Measurements from ENCODE around the gene BRIP1.
"Not testable (repeated sequence)": the region's sequence is repeated elsewhere in the genome, so short reads cannot be mapped to it uniquely, and the experiment has no call there.

The BRIP1 gene

DNA sequence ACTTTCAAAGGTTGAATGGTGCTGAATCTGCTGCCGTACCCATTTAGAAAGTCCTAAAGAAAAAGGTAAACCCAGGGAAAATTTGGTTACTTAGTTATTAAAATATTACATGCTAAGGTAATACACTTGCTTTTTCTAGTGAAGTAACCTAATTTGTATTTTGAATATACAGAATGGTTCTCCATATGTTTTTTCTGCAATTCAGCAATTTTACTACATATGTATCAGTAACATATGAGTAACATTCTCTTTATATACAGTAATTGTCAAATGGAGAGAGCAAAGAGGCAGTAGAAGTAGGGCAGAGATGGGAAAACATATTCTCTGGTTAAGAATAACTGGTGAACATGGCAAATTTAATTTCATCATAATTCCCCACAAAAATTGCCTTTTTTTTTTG, 177.2 kb downstream of the BRIP1 start:
- DNase-seq, result no peak

- no peak for DNase-seq
Observed at GRCh38 chr17:61684818-61685217, 178.5 kb downstream of the BRIP1 start.

GRCh38 chr17:61684172-61684571, 179.2 kb downstream of the BRIP1 start:
- DNase-seq, result no peak

DNA sequence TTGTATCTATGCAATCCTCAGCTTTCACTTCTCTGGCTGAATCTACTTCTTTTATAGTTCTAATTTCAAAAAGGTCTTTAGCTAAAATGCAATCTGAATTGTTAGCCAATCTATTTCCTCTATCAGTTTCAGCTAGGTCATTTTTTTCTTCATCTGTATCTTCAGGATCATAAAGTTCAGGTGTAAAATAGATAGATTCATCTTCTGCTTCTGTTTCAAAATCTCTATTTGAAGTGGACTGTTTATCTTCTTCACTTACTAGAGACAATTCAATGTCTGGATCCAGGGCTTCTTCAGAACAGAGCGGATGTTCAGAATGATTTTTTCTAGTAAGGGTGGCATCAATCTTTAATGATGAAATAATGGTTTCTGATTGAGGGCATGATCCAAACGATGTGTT, 179.9 kb downstream of the BRIP1 start:
- no peak for DNase-seq

DNA sequence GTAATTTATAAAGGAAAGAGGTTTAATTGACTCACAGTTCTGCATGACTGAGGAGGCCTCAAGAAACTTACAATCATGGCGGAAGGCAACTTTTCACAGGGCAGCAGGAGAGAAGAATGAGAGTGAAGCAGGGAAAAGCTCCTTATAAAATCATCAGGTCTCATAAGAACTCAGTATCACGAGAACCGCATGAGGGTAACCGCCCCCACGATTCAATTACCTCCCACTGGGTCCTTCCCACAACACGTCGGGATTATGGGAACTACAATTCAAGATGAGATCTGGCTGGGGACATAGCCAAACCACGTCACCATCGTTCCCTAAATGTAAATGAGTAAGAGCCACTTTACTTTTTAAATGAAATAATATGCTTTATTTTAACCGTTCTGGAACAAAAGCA, 182.4 kb downstream of the BRIP1 start:
- no peak for DNase-seq

- no peak for DNase-seq
Observed at GRCh38 chr17:61678339-61678738, 185.0 kb downstream of the BRIP1 start.

DNA sequence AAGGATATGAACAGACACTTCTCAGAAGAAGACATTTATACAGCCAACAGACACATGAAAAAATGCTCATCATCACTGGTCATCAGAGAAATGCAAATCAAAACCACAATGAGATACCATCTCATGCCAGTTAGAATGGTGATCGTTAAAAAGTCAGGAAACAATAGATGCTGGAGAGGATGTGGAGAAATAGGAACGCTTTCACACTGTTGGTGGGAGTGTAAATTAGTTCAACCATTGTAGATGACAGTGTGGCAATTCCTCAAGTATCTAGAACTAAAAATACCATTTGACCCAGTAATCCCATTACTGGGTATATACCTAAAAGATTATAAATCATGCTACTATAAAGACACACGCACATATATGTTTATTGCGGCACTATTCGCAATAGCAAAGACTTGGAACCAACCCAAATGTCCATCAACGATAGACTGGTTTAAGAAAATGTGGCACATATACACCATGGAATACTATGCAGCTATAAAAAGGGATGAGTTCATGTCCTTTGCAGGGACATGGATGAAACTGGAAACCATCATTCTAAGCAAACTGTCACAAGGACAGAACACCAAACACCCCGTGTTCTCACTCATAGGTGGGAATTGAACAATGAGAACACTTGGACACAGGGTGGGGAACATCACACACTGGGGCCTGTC, 186.0 kb downstream of the BRIP1 start:
- not testable (repeated sequence) for DNase-seq

DNA sequence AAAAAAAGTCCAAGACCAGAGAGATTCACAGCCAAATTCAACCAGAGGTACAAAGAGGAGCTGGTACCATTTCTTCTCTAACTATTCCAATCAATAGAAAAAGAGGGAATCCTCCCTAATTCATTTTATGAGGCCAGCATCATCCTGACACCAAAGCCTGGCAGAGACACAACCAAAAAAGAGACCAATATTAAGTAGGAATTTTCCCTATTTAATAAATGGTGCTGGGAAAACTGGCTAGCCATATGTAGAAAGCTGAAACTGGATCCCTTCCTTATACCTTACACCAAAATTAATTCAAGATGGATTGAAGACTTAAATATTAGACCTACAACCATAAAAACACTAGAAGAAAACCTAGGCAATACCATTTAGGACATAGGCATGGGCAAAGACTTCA, 186.8 kb downstream of the BRIP1 start:
- not testable (repeated sequence) for DNase-seq

GRCh38 chr17:61674609-61675008, 188.7 kb downstream of the BRIP1 start:
- not testable (repeated sequence) for DNase-seq

DNA sequence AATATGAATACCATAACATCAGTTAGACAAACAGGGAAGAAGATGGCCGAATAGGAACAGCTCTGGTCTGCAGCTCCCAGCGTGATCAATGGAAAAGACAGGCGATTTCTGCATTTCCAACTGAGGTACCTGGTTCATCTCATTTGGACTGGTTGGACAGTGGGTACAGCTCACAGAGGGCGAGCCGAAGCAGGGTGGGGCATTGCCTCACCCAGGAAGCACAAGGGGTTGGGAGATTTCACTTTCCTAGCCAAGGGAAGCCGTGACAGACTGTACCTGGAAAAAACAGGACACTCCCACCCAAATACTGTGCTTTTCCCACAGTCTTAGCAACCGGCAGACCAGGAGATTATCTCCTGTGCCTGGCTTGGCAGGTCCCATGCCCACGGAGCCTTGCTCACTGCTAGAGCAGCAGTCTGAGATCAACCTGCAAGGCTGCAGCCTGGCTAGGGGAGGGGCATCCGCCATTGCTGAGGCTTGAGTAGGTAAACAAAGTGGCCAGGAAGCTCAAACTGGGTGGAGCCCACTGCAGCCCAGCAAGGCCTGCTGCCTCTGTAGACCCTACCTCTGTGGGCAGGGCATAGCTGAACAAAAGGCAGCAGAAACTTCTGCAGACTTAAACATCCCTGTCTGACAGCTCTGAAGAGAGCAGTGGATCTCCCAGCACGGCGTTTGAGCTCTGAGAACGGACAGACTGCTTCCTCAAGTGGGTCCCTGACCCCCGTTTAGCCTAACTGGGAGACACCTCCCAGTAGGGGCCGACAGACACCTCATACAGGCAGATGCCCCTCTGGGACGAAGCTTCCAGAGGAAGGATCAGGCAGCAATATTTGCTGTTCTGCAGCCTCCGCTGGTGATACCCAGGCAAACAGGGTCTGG, 190.1 kb downstream of the BRIP1 start:
- not testable (repeated sequence) for DNase-seq

DNA sequence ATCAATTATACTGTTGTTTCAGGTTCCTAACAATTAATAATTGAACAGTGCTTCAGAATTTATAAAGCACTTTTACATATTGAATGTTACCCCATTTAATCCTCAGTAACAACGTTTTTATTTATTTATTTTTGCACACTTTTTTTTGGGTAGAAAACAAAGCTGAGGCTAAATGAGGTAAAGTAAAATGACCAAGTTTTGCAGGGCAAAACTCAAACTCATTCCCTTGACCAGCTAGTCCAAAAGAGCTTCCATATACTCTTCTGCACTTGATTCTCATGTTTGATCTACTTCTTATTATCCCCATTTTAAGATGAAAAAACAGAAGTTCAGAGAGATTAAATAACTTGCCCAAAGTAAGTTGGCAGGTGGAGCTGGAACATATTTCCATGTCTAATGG, 191.2 kb downstream of the BRIP1 start:
- no peak for DNase-seq

DNA sequence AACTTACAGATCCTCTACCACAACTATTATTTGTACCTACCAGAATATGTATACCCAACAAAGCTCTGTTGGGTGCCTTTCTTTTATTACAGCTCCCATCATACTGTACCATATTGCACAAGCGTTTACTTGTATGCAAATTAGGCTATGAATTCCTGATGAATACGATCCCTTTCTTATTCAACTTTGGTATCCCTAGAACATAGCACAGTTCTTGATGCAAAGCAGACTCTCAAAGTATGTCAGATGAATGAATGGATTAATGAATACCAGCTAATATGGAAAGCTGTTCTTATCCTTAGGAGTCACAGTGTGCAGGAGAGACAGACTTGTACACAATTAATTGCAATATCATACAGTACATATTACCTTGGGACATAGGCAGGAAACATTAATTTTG, 192.6 kb downstream of the BRIP1 start:
- DNase-seq, result no peak

- DNase-seq, result no peak
Observed at GRCh38 chr17:61669522-61669921, 193.8 kb downstream of the BRIP1 start.

DNA sequence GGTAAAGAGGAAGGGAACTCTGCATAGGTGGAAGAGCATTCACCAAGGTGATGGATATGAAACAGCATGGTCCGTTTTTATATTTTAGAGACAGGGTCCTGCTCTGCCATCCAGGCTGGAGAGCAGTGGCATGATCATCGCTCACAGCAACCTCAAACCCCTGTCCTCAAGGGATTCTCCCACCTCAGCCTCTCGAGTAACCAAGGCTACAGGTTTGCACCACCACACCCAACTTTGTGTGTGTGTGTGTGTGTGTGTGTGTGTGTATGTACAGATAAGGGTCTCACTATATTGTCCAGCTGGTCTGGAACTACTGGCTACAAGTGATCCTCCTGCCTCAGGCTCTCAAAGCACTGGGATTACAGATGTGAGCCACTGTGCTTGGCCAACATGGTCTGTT, 194.8 kb downstream of the BRIP1 start:
- no peak for DNase-seq

DNA sequence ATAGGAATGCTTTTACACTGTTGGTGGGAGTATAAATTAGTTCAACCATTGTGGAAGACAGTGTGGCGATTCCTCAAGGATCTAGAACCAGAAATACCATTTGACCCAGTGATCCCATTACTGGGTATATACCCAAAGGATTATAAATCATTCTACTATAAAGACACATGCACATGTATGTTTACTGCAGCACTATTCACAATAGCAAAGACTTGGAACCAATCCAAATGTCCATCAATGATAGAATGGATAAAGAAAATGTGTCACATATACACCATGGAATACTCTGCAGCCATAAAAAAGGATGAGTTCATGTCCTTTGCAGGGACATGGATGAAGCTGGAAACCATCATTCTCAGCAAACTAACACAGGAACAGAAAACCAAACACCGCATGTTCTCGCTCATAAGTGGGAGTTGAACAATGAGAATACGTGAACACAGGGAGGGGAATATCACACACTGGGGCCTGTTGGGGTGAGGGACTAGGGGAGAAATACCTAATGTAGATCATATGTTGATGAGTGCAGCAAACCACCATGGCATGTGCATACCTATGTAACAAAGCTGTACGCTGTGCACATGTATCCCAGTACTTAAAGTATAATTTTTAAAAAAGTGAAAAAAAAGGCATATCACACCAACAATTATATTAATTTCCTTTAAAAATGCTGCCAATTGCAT, 196.8 kb downstream of the BRIP1 start:
- not testable (repeated sequence) for DNase-seq

- no peak for DNase-seq
Observed at GRCh38 chr17:61663310-61663709, 200.0 kb downstream of the BRIP1 start.

GRCh38 chr17:61662741-61663140, 200.6 kb downstream of the BRIP1 start:
- DNase-seq, result no peak

GRCh38 chr17:61662186-61662585, 201.1 kb downstream of the BRIP1 start:
- DNase-seq, result no peak

DNA sequence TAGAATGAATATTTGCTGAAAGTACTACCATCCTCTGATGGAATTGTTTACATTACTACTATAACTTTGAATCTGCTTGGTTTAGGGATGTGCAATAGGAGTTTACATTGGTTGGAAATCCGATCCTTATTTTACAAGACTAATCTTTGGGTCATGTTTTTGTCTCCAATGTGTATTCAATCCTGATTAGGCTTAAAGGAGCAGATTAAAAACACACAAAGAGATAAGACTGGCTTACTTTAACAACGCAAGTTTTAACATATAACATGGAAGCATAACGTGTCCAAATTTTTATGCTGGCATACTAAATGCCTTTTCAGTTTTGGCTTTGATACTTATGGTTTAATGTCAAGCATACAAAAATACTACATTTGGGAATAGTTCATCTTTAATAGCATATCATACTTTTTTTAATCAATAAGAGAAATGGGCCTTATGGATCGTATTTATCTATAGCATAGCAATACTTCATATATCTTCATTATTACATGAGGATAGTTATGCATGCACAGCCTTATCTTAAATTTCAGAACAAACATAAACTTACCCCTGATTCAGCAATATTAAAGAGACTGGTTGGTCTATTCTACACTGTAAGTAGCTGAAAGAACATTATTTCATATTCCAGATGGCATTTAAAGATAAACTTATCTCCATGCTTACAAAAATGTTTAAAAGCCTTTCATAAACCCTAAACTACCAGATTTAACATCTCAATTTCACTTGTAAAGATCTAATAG, 202.4 kb downstream of the BRIP1 start:
- DNase-seq, result no peak

DNA sequence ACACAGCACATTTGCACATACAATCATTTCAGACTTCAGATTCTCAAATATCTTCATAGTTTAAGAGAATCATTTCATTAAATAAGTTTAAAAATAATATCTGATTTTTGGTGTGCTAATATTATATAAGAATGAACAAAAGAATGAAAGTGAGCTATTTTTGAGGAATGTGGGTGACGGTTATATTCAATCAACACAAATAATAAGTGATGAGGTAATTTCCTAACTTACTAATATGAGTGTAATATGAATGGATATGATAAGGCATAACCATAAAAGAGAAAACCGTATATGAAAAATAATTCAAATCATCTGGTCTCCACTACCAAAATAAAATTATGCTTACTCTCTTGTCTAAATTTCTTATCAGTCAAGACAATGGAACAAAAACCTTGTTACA, 203.9 kb downstream of the BRIP1 start:
- no peak for DNase-seq

GRCh38 chr17:61658183-61658582, 205.1 kb downstream of the BRIP1 start:
- DNase-seq, result no peak

DNA sequence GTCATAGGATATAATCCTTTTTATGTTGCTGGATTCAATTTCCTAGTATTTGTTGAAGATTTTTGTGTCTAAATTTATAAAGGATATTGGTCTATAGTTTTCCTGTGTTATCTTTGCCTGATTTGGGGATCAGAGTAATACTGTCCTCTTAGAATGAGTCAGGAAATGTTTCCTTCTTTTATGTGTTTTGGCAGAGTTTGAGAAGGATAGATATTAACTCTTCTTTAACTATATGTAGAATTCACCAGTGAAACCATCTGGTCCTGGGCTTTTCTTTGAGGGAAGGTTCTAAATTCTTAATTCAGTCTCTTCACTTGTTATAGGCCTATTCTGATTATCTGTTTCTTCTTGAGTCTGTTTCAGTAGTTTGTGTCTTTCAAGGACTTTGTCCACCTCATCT, 206.0 kb downstream of the BRIP1 start:
- no peak for DNase-seq

- DNase-seq, result no peak
Observed at GRCh38 chr17:61656721-61657217, 206.6 kb downstream of the BRIP1 start.

All from T1000 (cell line).